HG03196 (cell line): ENCODE results near the gene NKX2-2.
"Not testable (repeated sequence)": the region's sequence is repeated elsewhere in the genome, so short reads cannot be mapped to it uniquely, and the experiment has no call there.

ENCODE experiments used
- ATAC-seq: cut with Tn5 transposase; IDR thresholded peaks from one replicate; pipeline ENCODE4 v1.9.1; 2021; ENCODE audit not compliant: unreplicated experiment

NKX2-2 gene

DNA sequence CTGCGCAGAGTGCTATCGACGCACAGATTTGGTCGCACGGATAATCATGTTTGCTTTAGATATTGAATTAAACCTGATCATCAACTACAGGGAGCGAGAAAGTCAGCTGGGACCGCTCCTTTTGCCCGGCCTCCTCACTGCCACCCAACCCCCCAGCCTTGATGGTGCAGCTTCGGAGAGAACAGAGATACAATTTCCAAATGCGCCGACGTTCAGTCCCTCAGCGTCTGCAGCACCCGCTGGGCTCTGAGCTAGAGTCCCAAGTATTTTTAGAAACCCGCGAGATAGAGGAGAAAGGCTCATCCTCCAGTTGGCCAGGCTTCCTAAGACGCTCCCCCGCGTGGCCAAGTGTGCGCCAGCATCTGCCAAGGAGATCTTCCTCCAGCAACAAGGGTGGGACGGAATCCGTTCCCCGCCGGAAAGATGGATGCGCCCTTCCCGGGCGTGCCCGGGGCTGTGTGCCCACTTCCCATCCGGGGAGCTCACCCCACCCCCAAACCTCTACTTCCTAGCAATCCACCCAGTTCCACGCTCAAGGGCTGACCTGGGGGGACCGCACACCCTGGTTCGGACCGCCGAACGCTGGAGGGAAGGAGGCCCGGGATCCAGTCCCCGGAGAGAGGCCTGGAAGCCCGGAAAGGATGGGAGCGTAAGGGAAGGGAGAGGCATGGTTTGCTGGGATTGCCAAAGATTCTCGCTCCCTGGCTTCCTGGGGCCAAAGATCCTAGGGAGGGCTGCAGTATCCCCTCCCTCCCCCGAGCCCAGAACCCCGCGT lies 4.1 kb downstream of the NKX2-2 start:
- no peak for ATAC-seq

GRCh38 chr20:21509079-21509596 lies 4.7 kb downstream of the NKX2-2 start:
- no peak for ATAC-seq

- ATAC-seq: no peak
Measured at GRCh38 chr20:21508230-21509078, 5.4 kb downstream of the NKX2-2 start.

DNA sequence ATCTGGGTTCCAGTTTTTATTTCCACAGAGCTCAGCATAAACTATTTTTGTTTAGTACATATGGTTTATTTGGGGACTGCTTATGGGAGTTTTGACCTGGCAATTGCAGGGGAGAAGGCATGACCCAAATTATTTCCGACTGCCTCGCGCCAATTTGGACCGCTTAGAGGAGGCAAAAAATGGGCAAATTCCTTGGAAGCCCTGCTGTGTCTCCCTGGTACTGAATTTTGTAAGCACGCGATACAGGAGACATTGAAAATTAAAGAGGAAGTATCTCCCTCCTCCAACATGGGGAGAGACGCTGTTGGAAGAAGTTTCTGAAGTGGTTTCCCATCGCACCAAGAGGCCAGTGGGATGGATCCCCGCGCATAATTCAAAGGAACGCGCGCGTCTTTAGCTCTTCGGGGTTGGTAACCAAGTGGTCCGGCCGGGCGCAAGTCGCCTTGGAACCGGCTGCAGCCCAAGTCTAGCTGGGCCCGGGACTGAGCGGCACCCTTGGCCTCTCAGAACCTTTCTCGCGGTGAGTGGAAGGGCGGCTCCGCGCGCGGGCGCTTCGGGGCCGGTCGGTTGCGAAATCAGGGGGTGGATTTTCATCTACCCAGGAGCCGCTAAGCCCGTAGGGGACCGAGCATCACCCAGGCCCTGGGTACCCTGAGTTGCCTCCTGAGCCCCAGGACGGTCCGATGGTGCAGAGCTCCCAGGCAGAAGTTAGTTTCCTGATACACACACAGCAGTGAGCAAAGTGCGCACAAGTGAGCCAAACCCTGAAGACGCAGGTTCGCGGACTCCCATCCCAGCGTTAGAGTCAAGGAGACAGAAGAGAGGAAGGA lies 6.2 kb downstream of the NKX2-2 start:
- no peak for ATAC-seq

- ATAC-seq: no peak
Measured at GRCh38 chr20:21505810-21506530, 7.9 kb downstream of the NKX2-2 start.

DNA sequence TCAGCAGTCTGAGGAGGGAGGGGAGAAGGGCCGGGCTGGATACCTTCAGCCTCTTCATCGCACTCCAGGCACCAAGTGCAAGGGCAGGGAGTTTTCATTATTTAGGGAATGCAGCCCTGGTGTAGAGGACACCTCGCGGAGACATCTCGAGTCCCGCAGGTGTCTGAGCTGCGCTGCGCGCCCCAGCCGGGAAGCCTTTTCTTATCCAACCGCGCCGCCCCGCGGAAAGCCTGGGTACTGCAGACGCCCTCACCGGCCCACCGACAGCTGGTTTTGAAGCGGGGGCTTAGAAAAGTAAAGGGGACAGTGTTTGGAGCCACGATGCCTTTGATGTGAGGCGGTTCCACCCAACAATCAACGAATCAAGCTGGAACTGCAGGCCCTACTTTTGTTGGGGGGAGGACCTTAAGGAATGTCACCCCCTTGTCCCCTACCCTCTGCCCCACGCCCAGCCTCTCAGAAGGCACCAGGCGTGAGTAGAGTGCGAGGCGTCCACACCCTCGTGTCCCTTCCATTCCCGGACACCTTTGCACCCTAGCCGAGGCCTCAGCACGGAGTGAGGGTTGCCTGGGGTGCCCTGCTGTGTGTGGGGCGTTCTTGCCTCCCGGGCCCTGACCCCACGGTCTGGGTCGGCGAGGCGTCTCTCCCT lies 8.6 kb downstream of the NKX2-2 start:
- no peak for ATAC-seq

GRCh38 chr20:21504323-21504722 lies 9.5 kb downstream of the NKX2-2 start:
- no peak for ATAC-seq

DNA sequence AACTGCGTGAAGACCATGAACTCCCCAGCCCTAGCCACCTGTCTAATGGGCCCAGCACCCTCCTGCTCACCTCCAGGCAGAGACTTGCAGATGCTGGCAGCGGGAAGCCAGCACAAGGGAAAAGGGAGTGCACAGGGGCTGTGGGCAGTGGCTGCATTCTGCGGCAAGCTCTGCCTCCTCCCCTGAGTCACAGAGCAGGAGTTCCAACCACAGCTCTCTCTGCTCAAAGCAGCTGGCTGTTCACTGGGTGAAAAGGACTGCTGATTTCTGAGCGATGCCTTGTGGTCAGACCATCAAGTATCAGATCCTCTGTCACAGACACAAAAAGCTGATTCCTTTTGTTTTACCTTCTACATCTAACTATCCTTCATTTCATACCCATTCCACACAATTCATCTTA lies 10.5 kb downstream of the NKX2-2 start:
- ATAC-seq: peak; percentile 70

DNA sequence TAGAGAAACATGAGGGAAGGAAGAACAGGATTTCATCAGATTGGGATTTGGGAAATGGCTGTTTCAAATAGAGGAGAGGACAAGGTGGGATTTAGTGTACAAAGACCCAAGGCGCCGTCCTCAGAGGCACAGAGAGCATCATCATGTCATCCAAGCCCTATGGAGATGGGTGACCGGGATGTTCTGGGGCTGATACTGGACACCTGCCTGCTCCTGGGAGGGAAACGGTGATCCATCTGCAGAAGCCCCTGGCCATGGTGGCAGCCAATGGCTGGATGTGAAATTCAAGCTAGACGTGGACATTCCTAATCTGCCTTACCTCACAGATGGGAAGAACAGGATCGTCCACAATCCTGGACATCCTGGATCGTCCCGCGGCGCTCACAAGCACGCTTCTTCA lies 12.7 kb downstream of the NKX2-2 start:
- no peak for ATAC-seq

DNA sequence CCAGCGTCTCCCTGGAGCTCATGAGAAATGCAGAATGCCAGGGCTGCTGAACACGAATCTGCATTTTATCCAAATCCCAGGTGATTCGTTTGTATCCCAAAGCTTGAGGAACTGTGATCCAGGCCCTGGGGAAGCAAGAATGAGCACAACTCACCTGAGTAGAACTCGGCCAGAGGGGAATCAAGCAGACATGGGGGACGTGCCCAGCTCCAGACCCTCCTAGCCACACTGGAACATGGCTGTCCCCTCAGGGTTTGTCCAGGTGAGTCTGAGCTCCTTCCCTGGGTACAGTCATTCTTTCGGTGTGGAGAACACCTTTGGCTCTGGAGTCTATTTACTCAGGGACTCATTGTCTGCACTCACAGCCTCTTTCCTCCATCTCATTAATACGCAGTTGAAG lies 13.3 kb downstream of the NKX2-2 start:
- no peak for ATAC-seq

GRCh38 chr20:21499641-21500040 lies 14.2 kb downstream of the NKX2-2 start:
- ATAC-seq: no peak

- ATAC-seq: no peak
Measured at GRCh38 chr20:21498635-21499034, 15.2 kb downstream of the NKX2-2 start.

GRCh38 chr20:21498195-21498594 lies 15.7 kb downstream of the NKX2-2 start:
- no peak for ATAC-seq

GRCh38 chr20:21496452-21496851 lies 17.4 kb downstream of the NKX2-2 start:
- ATAC-seq: no peak

- no peak for ATAC-seq
Measured at GRCh38 chr20:21493049-21493448, 20.8 kb downstream of the NKX2-2 start.

- ATAC-seq: no peak
Measured at GRCh38 chr20:21490105-21490504, 23.8 kb downstream of the NKX2-2 start.

DNA sequence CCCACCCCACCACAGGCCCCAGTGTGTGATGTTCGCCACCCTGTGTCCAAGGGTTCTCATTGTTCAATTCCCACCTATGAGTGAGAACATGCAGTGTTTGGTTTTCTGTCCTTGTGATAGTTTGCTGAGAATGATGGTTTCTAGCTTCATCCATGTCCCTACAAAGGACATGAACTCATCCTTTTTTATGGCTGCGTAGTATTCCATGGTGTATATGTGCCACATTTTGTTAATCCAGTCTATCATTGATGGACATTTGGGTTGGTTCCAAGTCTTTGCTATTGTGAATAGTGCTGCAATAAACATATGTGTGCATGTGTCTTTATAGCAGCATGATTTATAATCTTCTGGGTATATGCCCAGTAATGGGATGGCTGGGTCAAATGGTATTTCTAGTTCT lies 33.7 kb downstream of the NKX2-2 start:
- not testable (repeated sequence) for ATAC-seq

GRCh38 chr20:21465799-21466198 lies 48.1 kb downstream of the NKX2-2 start:
- ATAC-seq: no peak

DNA sequence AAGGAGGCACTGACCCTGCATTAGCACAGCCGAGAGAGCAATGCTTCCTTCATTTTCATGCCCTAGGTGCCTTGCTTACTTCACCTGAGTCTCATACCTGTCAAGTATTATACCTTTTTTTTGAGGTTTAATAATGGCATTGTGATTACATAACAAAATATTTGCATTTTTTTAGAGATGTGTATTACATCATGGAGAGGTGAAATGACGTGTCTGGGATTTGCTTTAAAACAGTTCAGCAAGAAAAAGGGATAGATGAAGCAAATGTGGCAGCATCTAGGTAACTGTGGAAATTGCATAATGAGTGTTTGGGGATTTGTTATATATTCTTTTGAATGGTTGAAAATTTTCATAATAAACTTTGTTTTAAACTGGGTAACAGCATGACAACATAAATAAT lies 48.9 kb downstream of the NKX2-2 start:
- ATAC-seq: no peak
